ENCODE results near the gene CUEDC1.

DNA sequence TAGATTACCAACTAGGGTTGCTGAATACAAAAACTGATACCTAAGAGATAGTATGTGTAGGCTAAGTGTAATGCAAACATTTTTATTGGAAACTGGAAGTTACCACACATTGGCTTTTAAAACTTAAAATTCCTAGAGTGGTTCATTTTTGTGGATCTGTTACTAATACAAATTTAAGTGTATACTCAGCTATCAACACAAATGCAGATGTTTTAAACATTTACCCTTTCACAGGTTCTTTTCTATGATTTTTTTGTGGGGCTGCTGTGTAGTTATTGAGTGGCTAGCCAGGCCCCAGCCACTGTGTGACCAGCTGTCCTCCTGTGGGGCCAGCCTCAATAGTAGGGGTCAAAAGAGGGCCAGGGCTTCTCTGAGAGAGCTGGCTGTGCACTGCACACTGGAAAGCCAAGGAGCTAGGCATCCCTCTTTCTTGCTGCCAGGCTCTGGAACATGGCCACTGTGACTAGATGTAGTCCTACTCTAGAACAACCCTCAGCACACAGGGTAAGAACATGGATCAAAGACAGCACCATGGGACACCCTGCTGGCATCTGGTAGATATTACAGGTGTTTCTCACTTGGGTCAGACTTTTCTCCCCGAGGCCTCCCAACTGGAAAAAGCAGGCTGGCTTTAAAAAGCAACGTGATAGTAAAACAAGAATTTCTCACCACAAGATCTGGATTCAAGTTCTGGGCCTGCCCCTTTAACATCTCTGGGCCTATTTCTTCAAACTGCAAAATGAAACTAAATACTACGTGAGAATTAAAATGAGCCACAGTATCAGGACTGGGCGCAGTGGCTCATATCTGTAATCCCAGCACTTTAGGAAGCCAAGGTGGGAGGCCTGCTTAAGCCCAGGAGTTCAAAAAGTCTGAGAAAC is 40.1 kb upstream of the CUEDC1 start:
- no peak for TF ChIP-seq EZH2phosphoT487 (IDR thresholded peaks at IDR 0.05; ENCODE audit: low read depth, severe bottlenecking, unreplicated experiment)
- TF ChIP-seq, protein P1, sequence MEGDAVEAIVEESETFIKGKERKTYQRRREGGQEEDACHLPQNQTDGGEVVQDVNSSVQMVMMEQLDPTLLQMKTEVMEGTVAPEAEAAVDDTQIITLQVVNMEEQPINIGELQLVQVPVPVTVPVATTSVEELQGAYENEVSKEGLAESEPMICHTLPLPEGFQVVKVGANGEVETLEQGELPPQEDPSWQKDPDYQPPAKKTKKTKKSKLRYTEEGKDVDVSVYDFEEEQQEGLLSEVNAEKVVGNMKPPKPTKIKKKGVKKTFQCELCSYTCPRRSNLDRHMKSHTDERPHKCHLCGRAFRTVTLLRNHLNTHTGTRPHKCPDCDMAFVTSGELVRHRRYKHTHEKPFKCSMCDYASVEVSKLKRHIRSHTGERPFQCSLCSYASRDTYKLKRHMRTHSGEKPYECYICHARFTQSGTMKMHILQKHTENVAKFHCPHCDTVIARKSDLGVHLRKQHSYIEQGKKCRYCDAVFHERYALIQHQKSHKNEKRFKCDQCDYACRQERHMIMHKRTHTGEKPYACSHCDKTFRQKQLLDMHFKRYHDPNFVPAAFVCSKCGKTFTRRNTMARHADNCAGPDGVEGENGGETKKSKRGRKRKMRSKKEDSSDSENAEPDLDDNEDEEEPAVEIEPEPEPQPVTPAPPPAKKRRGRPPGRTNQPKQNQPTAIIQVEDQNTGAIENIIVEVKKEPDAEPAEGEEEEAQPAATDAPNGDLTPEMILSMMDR (IDR thresholded peaks at IDR 0.05; ENCODE audit: poor library complexity) = peak; percentile 70

Measured in hepatocyte (in vitro differentiated cells).